ENCODE data around the gene ARPC5L. TPM values are rescaled to one million over a fixed set of nuclear protein-coding genes. Genes with fewer than 3 reads are reported as not detected.

Gene ARPC5L
- total RNA-seq = 19.8 and 28.0 TPM in 2 replicates

GRCh38 chr9:124861342-124862229 is at the start of gene ARPC5L, which contains the start of gene RPL35:
Gene ARPC5L, plus strand, starts transcription at chr9:124862130. Its CDS starts 7,161 bp downstream, at chr9:124869291.
Gene RPL35, minus strand, starts transcription at chr9:124861957. Its CDS starts 45 bp downstream, at chr9:124861912.

GRCh38 chr9:124852829-124853531 is 8.9 kb upstream of the ARPC5L start, which contains the start of gene WDR38:
Gene WDR38, plus strand, starts transcription at chr9:124853460. Its CDS starts 72 bp downstream, at chr9:124853532.

Other genes starting within 250 kb of the ARPC5L start
- gene NR6A1, start 90.8 kb upstream of the ARPC5L start, total RNA-seq = 0.72 and 0.81 TPM in 2 replicates
- 0.49 and 0.90 TPM in 2 replicates for gene OLFML2A, start 85.0 kb upstream of the ARPC5L start, total RNA-seq
- not detected in 2 replicates for gene WDR38, start 8.7 kb upstream of the ARPC5L start, total RNA-seq
- gene RPL35, start 173 bp upstream of the ARPC5L start, total RNA-seq = 2,321 and 2,334 TPM in 2 replicates
- 6.7 and 11.0 TPM in 2 replicates for gene GOLGA1, start 79.0 kb downstream of the ARPC5L start, total RNA-seq

Data from cardiac atrium fibroblast (primary cell).